GM21423 (cell line): ENCODE results near the gene GIMD1.

ENCODE experiments used
- ATAC-seq: cut with Tn5 transposase; IDR thresholded peaks from one replicate; pipeline ENCODE4 v1.9.1; 2021; ENCODE audit warnings: mild to moderate bottlenecking, moderate library complexity; ENCODE audit not compliant: unreplicated experiment

Gene GIMD1

DNA sequence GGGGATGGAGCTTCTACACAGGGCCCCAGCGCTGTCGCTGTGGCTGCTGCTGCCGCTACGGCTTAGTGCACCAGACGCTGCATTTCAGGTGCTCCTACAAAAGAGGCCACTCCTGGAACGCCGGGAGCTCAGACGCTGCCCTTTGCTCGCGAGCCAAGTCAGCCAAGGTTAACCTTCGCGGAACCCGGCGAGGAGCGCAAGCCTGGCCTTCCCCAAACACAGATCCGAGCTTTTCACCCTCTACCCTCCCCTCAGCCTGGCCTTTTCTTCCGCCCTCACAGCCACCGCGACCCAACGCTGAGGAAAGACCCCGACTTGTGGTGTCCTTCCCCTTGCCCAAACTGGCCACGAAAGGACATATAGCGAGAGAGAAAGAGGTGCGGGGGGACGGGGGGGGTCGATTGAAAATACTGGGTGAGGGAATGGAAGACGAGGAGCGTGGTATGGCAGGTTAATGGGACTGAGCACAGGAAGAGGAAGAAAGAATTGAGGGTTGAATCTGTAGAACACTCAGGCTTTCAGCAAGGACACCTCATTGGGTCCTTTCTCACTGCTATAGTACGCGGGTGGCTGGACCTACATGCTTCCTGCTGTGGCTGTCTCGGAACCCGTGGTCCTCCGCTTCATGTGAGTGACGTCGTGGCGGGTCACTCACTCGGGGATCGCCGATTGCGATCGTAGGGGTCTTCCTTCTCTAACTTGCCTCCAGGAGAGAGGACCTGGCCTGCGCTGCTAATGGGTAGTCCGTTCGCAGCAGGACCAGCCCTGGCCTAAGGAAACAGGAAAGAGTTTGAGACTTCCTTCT lies 52.4 kb downstream of the GIMD1 start, which contains the start of the genes AIMP1 and TBCK:
Gene AIMP1 (plus strand): TSS at position 583 of the 805 bp plus-strand sequence. CDS start 8,460 bp downstream, outside the sequence.
Gene TBCK (minus strand): TSS at position 242 of the 805 bp plus-strand sequence. CDS start 7,249 bp downstream, outside the sequence.
- peak; percentile 88 for ATAC-seq

DNA sequence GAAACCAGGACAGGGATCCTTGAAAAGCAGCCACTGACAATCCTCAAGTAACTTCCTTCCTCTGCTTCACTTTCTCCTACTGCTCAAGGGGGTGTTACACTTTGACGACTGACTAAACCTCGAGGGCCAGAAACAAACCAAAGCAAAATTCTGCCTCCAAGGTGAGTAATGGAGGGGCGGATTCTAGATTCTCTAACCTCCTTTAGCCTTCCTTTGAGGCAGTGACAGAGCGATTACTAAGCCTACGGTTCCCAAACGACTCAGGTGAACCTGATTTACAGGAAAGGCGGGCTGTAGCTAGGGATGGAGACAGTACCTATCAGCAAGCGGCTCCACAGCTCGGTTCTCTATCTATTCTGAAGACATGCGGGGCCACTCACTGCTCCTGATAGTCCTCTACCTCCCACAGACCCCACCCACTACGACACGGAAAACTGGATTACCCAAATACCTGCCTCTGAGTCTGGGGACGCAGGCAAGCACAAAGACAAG lies 53.1 kb downstream of the GIMD1 start:
- peak; percentile 18 for ATAC-seq

DNA sequence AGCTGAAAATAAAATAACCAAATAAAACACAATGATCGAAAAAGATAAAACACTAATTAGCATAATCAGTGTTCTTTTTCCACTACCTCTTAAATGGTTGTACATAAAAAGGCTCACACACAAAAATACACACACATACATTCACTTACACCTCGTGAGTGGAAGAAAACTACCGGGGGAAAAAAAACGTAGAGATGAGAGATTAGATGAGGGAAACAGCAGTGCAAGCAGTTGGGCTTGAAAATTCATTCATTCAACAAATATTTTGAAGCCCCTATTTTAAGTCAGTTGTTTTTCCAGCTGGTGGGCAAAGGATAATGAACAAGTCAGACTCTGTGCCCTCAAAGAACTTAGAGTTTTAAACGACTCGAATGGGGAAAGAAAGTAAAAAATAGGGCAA lies 53.6 kb downstream of the GIMD1 start:
- ATAC-seq = no peak

DNA sequence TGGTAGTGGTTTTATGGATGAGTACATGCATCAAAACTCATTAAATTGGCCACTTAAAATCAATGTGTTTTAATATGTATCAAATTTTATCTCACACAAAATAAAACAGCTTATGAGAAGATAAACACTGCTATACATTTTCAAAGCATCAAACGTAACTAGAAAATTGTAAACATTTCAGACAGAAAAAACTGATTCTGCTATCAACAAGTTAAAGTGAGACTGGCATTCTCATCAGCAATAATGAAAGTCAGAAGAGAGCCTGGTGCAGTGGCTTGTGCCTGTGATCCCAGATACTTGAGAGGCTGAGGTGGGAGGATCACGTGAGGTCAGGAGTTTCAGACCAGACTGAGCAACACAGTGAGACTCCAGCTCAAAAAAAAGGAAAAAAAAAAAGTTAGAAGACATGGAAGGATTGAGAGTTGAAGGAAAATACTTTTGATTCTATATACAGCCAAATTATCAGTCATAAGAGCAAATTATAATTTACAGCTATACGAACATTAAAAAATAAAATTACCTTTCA lies 55.5 kb downstream of the GIMD1 start:
- no peak for ATAC-seq

DNA sequence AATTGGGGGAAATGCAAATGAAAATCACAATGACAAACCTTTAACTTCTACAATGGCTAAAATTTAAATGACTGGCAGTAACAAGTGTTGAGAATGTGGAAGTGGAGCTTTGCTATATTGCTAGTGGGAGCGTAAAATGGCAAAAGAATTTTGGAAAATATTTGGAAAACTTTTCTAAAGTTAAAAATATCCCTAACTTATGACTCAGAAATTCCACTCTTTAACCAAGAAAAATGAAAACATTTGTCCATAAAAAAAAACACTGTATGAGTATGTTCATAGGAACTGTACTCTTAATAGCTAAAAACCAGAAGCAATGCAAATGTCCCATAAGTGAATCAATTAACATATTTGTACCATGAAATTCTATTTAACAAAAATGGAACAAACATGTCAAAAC lies 56.2 kb downstream of the GIMD1 start:
- ATAC-seq = no peak
